Spleen (tissue), 11 donors: Measurements from ENCODE around the gene C3orf18. TPM values are rescaled to one million over a fixed set of nuclear protein-coding genes. Genes with fewer than 3 reads are reported as not detected.
"Not testable (repeated sequence)": the region's sequence is repeated elsewhere in the genome, so short reads cannot be mapped to it uniquely, and the experiment has no call there.

Experiments used
- DNase-seq: peaks from one replicate; pipeline ENCODE4 v3.0.0-alpha.2; 2020
- H3K27ac ChIP-seq, 8 donors: fragments of 200-600 bp; sonication (generic) in 7 of 8; 1 replicate in 4 of 8; 2 replicates in 4 of 8; pipeline versions ENCODE4 v1.5.0 to v1.8.0; 2016 to 2021; ENCODE audit warnings: inconsistent platforms in 4 of 8, mild to moderate bottlenecking in 4 of 8, moderate library complexity in 1 of 8
- H3K27me3 ChIP-seq, 7 donors: fragments of 200-600 bp; sonication (generic) in 6 of 7; replicated peaks in 1 of 7; 1 replicate in 4 of 7; 2 replicates in 3 of 7; pipeline versions ENCODE4 v1.5.0 to v1.8.0; 2016 to 2021; ENCODE audit warnings: inconsistent platforms in 3 of 7, mild to moderate bottlenecking in 1 of 7
- H3K36me3 ChIP-seq, 6 donors: fragments of 200-600 bp; sonication (generic) in 5 of 6; 1 replicate in 4 of 6; 2 replicates in 2 of 6; pipeline versions ENCODE4 v1.5.0 to v1.8.0; 2016 to 2021; ENCODE audit warnings: inconsistent platforms in 2 of 6
- H3K4me1 ChIP-seq, 6 donors: fragments of 200-600 bp; sonication (generic) in 5 of 6; 1 replicate in 3 of 6; 2 replicates in 3 of 6; pipeline versions ENCODE4 v1.5.0 to v1.8.0; 2016 to 2021; ENCODE audit warnings: inconsistent platforms in 3 of 6
- H3K4me3 ChIP-seq, 8 donors: fragments of 200-600 bp; sonication (generic) in 7 of 8; 1 replicate in 4 of 8; 2 replicates in 4 of 8; pipeline versions ENCODE4 v1.5.0 to v1.8.0; 2016 to 2021; ENCODE audit warnings: inconsistent platforms in 4 of 8, mild to moderate bottlenecking in 4 of 8, moderate library complexity in 2 of 8
- H3K9me3 ChIP-seq, 8 donors: fragments of 200-600 bp; sonication (generic) in 7 of 8; 1 replicate in 4 of 8; 2 replicates in 4 of 8; pipeline versions ENCODE4 v1.5.0 to v1.8.0; 2016 to 2021; ENCODE audit warnings: inconsistent platforms in 4 of 8
- POLR2A ChIP-seq, 3 donors: fragments of 450-650 bp; IDR thresholded peaks; one replicate each; pipeline ENCODE4 v1.5.1; 2017; ENCODE audit warnings: antibody characterized with exemption in 3 of 3, mild to moderate bottlenecking in 1 of 3
- POLR2AphosphoS5 ChIP-seq, 3 donors: sonication (generic); formaldehyde crosslinking; IDR thresholded peaks; one replicate each; pipeline ENCODE4 v1.5.1; 2017; ENCODE audit warnings: antibody characterized with exemption in 3 of 3
- WGBS, 5 donors: extraction: QIAGEN DNeasy Blood & Tissue Kit in 3 of 5; methylation state at CpG; one replicate each; pipeline versions ENCODE4 v1.1.5 to v1.1.7; 2013 to 2018; 5-methylcytosine and 5-hydroxymethylcytosine counted together
- intact Hi-C: fragments of 100-400 bp; cut with DNase I; formaldehyde crosslinking; loops from one replicate; pipeline ENCODE4 v1.15.0; 2023; ENCODE audit warnings: low total_unique reads
- polyA plus RNA-seq, 3 donors: library from polyadenylated mRNA; stranded (reverse); fragments of 200-250 nt; gene quantifications; one replicate each; pipeline ENCODE4 v1.2.1, GENCODE V29; 2013
- total RNA-seq, 7 donors: library from RNA; depleted of rRNA in 3 of 7; stranded (reverse); fragments of >200 nt in 3 of 7; fragmentation: NEBNext Ultra II Directional in 4 of 7; extraction: Animal tissue kit (Norgen Biotek cat#: 25700) in 4 of 7; gene quantifications; one replicate each; pipeline versions ENCODE4 v1.1.0 to v1.2.1, GENCODE V29; 2016 to 2021
- TF ChIP-seq, protein P1 (sequence below), 11 experiments: fragments of 200-600 bp in 7 of 11; fragments of 450-650 bp in 4 of 11; sonication (generic) in 4 of 11; IDR thresholded peaks in 8 of 11; conservative IDR thresholded peaks in 3 of 11; 1 replicate in 7 of 11; 2 replicates in 4 of 11; pipeline versions ENCODE4 v1.4.0 to v1.8.0; 2016 to 2021; ENCODE audit warnings: antibody characterized with exemption in 11 of 11, inconsistent platforms in 4 of 11, mild to moderate bottlenecking in 1 of 11
- donor health status: healthy with polysubstance abuse.
- donor health status: DM: no; HTN: no; CAD: no; lungs with moderate emphysema.
- donor health status: DM: no; HTN: no; CAD: no.
- donor health status: Bipolar disorder and iron deficiency.
- donor health status: healthy.
- donor health status: DM: no; HTN: no; CAD: no.
- donor health status: DM: yes; HTN: yes; CAD: no.

C3orf18 gene
- total and polyA plus RNA-seq, 10 donors, result 2.3 to 12.2 (median 5.1) TPM

DNA sequence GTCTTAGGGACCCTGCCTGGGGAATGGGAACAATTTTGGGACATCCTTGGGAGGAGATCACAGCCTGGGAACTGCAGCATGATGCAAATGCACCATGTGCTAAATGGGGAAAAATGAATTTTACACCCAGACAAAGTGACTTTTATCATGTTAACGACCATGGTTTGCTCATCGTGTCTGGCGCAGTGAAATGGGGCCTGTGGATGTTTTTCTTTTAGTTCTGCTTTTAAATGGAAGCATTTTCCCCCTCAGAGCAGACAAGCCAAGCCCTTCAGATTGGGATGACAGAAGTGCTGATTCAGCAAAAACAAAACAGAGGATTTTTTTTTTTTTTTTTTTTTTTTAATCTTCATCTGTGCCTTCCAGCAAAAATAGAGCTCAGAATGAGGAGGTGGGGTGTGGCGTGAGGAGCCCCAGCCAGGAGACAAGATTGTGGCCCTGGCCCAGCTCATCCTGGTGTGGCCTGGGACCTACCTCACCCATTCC, 49.8 kb downstream of the C3orf18 start:
- 74 to 93% (median 88%) methylated on average over 4 of the region's 4 CpGs for WGBS, 5 donors
- TF ChIP-seq POLR2A (IDR thresholded peaks at IDR 0.05) (no peak), POLR2AphosphoS5 (IDR thresholded peaks at IDR 0.05) (no peak)
- TF ChIP-seq, protein P1, sequence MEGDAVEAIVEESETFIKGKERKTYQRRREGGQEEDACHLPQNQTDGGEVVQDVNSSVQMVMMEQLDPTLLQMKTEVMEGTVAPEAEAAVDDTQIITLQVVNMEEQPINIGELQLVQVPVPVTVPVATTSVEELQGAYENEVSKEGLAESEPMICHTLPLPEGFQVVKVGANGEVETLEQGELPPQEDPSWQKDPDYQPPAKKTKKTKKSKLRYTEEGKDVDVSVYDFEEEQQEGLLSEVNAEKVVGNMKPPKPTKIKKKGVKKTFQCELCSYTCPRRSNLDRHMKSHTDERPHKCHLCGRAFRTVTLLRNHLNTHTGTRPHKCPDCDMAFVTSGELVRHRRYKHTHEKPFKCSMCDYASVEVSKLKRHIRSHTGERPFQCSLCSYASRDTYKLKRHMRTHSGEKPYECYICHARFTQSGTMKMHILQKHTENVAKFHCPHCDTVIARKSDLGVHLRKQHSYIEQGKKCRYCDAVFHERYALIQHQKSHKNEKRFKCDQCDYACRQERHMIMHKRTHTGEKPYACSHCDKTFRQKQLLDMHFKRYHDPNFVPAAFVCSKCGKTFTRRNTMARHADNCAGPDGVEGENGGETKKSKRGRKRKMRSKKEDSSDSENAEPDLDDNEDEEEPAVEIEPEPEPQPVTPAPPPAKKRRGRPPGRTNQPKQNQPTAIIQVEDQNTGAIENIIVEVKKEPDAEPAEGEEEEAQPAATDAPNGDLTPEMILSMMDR (IDR thresholded peaks at IDR 0.05 in 8 of 11, conservative IDR thresholded peaks at IDR 0.05 in 3 of 11), result no peak
- H3K9me3 ChIP-seq, result no peaks in the 10 kb centered on the region
- intact Hi-C loops, result no loop called here
- H3K4me3 ChIP-seq, result no peak overlapping the region
- H3K27ac ChIP-seq, result no peak overlapping the region
- no peak for DNase-seq
- H3K36me3 ChIP-seq, result no peaks in the 10 kb centered on the region
- peaks cover 16 to 35% (median 30%) of the 10 kb centered on the region in 6 donors for H3K4me1 ChIP-seq
- H3K27me3 ChIP-seq, result peaks cover 0 to 3% (median 0%) of the 10 kb centered on the region in 7 donors

DNA sequence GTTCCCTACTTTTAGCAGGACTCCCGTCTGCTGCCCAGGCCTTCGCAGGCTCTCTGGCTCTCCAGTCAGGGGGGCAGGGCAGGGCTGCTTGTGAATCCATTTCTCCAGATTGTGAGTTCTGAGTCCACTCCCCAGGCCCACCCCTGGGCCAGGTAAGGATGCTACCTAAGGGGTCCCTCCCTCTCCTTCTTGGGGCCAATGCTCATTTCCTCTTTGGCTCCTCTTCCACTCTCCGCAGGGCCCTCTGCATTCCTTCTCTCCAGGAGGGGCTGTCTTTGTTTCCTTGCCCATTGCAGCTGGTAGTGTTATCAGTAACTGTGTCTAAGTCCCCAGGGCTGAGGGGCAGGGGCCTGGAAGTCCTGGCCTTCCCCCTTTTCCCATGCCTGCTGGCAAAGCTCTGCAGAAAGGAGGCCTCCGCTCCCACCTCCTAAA, 51.1 kb downstream of the C3orf18 start:
- Histone ChIP-seq H3K4me3 (peak overlapping the region in 1 of 8 donors; percentile 49), H3K27me3 (peaks cover 0 to 3% (median 0%) of the 10 kb centered on the region in 7 donors), H3K9me3 (no peaks in the 10 kb centered on the region), H3K4me1 (peaks cover 16 to 35% (median 30%) of the 10 kb centered on the region in 6 donors), H3K36me3 (no peaks in the 10 kb centered on the region), H3K27ac (peak overlapping the region; percentile 49 to 85 (median 78))
- TF ChIP-seq POLR2A (IDR thresholded peaks at IDR 0.05) (no peak), POLR2AphosphoS5 (IDR thresholded peaks at IDR 0.05) (no peak)
- TF ChIP-seq, protein P1 (IDR thresholded peaks at IDR 0.05 in 8 of 11, conservative IDR thresholded peaks at IDR 0.05 in 3 of 11), result no peak
- intact Hi-C loops, result no loop called here
- WGBS, 5 donors, result 75 to 85% (median 81%) methylated on average over 4 of the region's 4 CpGs
- DNase-seq, result no peak

DNA sequence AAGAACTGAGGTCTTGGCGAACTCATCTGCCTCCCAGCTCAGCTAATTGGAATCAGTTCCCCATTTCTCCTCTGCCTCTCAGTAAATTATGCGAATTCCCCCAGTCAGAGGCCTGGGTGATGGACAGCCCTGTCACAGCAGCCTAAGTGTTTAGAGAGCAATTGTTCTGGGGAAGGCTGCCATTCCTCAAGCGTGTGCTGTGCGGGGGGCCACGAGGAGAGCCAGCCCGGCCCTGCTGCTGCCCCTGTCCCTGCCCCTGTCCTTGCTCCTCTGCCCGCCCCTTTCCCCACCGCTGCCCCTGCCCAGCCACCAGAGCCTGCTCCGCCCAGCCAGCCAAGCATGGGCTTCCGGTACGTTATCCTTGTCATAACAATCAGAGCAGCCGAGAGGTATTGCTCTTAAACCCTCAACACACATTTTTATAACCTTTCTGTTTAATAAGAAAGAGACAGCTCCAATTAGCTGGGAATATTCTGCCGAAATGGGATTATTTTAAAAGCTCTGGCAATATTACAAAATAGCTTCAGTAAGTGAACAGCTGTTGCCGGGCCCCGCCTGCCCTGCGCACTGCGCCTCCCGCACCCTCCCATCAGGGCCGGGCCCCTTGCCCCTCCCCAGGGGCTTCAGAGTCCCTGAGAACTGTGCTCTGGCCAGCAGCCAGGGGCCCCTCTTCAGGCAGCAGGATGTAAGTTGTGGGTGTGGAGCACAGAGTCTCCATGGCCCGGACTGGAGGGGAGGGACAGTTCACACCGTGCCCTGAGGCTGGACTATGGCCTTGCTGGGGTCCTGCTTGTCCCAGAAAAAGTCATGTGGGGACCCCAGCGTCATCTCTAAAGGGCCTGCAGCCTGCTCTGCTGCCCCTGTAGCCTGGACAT, 51.7 kb downstream of the C3orf18 start:
- Histone ChIP-seq H3K4me1 (peaks cover 16 to 35% (median 30%) of the 10 kb centered on the region in 6 donors), H3K9me3 (no peaks in the 10 kb centered on the region), H3K4me3 (peak overlapping the region in 4 of 8 donors; percentile 14 to 49 (median 18)), H3K27ac (peak overlapping the region; percentile 49 to 85 (median 78)), H3K36me3 (no peaks in the 10 kb centered on the region), H3K27me3 (peaks cover 0 to 1% (median 0%) of the 10 kb centered on the region in 7 donors)
- intact Hi-C loops, result no loop called here
- WGBS, 5 donors, result 4 to 10% (median 5%) methylated on average over 21 to 22 of the region's 22 CpGs
- peak; percentile 88 for DNase-seq
- TF ChIP-seq, protein P1 (IDR thresholded peaks at IDR 0.05 in 8 of 11, conservative IDR thresholded peaks at IDR 0.05 in 3 of 11), result peak in 1 of 11 experiments; percentile 1
- TF ChIP-seq POLR2A (IDR thresholded peaks at IDR 0.05), result no peak
- TF ChIP-seq POLR2AphosphoS5 (IDR thresholded peaks at IDR 0.05), result peak in 2 of 3 donors; percentile 46 to 66

DNA sequence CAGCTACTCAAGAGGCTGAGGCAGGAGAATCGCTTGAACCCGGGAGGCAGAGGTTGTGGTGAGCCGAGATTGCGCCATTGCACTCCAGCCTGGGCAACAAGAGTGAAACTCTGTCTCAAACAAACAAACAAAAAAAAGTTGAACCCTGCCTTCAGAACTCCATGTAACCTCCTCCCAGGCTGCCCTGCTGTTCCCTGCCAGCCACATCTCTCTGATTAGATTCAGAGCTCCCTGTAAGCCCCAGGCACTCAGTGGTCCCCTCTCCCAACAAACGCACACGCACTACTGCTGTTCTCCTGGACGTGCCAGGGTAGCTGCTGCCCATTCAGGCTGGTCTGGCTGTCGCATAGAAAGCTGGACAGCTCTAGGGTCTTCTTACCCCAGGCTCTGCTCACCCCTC, 54.6 kb downstream of the C3orf18 start:
- 80 to 92% (median 86%) methylated on average over 6 to 8 of the region's 8 CpGs for WGBS, 5 donors
- H3K4me3 ChIP-seq, H3K9me3 ChIP-seq, H3K36me3 ChIP-seq, H3K27ac ChIP-seq, H3K27me3 ChIP-seq, DNase-seq, intact Hi-C loops: not testable (repeated sequence)
- peaks cover 16 to 34% (median 25%) of the 10 kb centered on the region in 6 donors for H3K4me1 ChIP-seq
